ENCODE measurements around the gene FAM13C.
"Not testable (repeated sequence)": the region's sequence is repeated elsewhere in the genome, so short reads cannot be mapped to it uniquely, and the experiment has no call there.

The FAM13C gene

DNA sequence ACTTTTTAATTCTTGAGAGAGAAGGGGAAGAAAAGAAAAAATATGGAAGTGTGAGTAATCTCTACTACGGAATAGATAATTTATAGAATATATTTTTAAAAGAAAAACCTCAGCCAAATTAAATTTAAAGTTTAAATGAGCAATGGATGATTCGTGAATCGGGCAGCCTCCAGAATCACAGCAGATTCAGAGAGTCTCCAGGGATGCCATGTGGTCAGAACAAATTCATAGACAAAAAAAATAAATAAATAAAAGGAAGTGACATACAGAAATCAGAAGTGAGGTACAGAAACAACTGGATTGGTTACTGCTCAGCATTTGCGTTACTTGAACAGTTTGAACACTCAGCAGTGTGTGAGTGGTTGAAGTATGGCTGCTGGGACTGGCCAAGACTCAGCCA is 132.9 kb downstream of the FAM13C start:
- no peak for DNase-seq (ENCODE audit: low spot score)

DNA sequence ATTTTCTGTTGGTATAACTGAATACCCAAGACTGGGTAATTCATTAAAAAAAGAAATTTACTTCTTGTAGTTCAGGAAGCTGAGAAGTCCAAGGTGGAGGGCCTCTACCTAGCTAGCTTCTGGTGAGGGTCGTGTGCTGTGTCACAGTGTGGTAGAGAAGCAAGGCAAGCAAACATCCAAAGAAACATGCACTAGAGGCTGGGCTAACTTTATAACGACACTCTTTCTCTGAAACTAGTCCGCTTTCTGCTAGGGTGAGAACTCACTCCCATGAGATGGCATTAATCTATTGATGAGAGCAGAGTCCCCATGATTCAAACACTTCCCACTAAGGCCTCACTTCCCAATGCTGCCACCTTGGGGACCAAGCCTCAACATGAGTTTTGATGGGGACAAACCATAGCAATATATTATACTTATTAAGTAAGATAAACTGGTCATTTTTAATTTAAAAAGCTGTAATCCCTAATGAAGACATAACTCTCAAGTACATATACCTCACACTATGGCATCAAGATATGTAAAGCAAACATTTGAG is 135.1 kb downstream of the FAM13C start:
- peak; percentile 50 for DNase-seq (ENCODE audit: low spot score)

DNA sequence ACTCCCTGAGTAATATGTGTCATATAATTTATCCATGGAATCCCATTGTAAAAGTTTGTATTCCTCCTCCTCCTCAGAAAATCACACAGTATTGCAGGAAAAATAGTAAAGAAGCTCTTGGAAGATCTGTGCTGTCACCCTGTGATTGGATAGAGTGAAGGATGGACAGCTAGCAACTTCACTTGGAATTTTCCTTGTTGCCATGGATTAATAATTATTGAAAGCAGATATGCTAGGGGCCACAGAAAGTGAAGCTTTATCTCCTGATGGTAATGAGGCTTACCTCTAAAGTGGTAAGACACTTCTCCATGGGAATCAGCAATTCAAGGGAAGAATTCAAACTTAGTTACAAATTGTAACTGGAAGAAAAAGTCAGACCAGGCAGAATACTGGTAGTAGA is 137.1 kb downstream of the FAM13C start:
- no peak for DNase-seq (ENCODE audit: low spot score)

DNA sequence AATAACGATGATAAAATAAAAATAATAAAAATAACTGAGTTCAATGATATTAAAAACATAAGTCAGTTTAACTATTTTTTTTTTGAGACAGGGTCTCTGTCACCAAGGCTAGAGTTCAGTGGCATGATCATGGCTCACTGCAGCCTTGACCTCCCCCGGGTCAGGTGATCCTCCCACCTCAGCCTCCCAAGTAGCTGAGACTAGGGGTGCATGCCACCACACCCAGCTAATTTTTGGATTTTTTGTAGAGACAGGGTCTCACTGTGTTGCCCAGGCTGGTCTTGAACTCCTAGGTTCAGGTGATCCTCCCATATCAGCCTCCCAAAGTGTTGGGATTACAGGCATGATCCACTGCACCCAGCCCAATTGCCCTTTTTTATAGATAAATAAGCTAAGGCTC is 138.8 kb downstream of the FAM13C start:
- not testable (repeated sequence) for DNase-seq (ENCODE audit: low spot score)

DNA sequence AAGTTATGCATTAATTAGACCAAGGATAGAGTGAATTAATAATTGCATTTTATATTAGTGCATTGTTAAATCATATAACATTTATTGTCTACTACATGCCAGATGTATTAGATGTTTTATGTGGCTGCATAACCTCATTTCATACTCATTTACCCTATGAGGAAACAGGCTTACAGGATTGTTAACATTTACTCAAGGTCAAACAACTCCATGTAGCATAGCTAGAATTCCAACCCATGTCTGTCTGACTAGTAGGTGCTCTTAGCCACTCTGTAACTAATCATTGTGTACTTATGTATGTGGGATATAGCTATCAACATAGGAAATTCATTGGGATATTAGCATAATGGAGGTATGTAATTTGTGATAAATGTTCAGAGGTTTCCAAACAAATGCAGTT is 139.6 kb downstream of the FAM13C start:
- no peak for DNase-seq (ENCODE audit: low spot score)

DNA sequence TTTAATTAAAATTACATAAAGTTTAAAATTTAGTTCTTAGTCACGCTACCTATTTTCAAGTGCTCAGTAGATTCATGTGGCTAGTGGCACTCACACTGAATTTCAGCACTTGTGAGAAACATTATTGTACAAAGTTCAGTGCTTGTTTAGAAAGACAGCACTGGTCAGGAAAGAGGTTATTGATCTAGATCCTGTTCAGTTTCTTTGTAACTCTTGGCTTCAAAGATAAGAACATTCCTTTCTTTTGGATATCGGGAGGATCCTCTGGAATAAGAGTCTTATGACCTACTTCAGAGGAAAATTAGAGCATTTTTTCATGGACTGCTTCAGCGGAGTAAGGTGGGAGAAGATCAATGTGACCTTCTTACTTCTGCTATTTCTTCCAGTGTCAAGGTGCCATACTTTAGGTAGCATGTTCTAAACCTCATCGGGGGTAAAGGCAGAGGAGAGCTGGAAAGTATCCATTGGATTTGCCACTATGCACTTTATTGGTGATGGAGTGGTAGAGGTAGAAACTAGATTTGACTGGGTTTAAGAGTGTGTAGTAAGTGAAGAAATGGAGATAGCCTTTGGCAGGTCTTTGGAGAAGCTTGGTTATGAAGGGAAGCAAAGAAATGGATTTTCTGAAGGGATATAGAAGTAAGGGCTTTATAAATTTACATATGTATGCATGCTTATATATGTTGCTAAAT is 146.0 kb downstream of the FAM13C start:
- no peak for DNase-seq (ENCODE audit: low spot score)

DNA sequence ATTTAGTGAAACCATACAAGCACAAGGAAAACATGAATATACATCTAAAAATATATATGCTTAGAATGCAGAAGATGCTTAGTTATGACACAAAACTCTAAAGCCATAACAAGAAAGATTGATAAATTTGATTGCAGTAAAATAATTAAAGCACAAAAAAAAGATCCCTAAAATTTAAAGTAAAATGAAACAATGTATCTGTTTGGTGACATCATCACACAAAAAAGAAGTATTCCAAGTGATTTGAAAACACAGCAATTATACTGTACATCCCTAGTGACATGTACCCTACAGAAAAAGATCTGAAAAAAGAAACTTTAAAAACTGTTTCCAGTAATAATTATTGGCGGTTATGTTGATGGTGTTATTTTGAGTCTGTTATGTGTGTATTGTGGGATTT is 148.2 kb downstream of the FAM13C start:
- no peak for DNase-seq (ENCODE audit: low spot score)

DNA sequence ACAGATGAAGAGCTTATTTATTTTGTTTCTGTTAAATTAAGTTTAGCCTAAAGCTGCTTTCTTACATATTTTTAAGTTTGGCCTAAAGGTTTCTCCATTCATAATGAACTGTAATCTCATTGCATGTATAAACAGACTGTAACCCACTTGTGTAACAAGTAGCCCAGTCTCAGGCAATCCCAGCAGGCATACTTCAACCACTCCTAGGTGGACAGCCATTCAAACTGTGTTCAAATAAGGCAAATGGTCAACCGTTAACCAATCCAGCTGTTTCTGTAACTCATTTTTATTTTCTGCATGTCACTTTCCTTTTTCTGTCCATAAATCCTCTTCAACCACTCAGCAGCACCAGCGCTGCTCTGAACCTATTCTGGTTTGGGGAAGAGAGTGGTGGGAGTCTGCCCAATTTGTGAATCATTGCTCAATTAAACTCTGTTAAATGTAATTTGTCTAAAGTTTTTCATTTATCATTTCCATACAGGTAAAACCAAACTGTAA is 150.0 kb downstream of the FAM13C start:
- no peak for DNase-seq (ENCODE audit: low spot score)

DNA sequence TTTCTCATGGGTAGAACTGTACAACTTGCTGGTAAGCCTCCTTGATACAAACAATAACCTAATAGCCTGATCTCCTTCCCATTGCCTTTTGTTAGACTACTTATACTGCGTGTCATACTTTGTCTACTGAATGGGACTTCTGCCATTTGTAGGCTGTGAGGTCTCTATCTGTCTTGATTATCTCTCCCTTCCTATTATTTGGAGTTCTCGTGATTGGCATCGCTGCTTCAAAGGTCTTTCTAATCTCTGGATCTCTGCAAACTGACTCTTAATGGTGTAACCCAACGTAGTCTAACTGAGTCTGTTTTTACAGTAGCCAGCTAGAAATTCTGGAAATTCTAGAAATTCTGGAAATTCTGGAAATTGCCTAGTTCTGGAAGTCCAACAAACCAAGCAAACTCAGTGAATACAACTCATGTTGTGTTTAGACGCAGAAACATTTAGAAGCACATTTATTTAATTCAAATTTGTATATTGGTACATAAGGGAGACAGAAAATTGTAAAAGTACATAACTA is 156.1 kb downstream of the FAM13C start:
- no peak for DNase-seq (ENCODE audit: low spot score)
